Neural crest cell (in vitro differentiated cells): ENCODE measurements around the gene GPR85. TPM values are rescaled to one million over a fixed set of nuclear protein-coding genes. Genes with fewer than 3 reads are reported as not detected.

ENCODE experiments used
- DNase-seq: peaks from one replicate; pipeline ENCODE4 v3.0.0; 2021; ENCODE audit warnings: low read depth, mixed read lengths, low spot score
- H3K27ac Mint-ChIP-seq: one replicate; pipeline ENCODE4 v1.8.0; 2021; ENCODE audit warnings: mild to moderate bottlenecking, mixed read lengths; ENCODE audit not compliant: unreplicated experiment
- H3K27me3 Mint-ChIP-seq: 2 replicates; pipeline ENCODE4 v1.8.0; 2021; ENCODE audit warnings: low read depth, mild to moderate bottlenecking, mixed read lengths
- H3K36me3 Mint-ChIP-seq: 2 replicates; pipeline ENCODE4 v1.8.0; 2021; ENCODE audit warnings: low read depth, mild to moderate bottlenecking, mixed read lengths
- H3K4me1 Mint-ChIP-seq: 2 replicates; pipeline ENCODE4 v1.8.0; 2021; ENCODE audit warnings: mixed read lengths
- H3K4me3 Mint-ChIP-seq: one replicate; pipeline ENCODE4 v1.8.0; 2021; ENCODE audit warnings: mild to moderate bottlenecking, mixed read lengths
- H3K9me3 Mint-ChIP-seq: 2 replicates; pipeline ENCODE4 v1.8.0; 2021; ENCODE audit warnings: mixed read lengths
- total RNA-seq: library from RNA; stranded (reverse); gene quantifications from 2 replicates; pipeline ENCODE4 v1.2.1, GENCODE V29; 2021
- TF ChIP-seq, protein P1 (sequence below): fragments of 200-600 bp; sonication (generic); conservative IDR thresholded peaks from 2 replicates; pipeline ENCODE4 v1.5.0; 2021; ENCODE audit warnings: antibody characterized with exemption, mild to moderate bottlenecking

The GPR85 gene
- total RNA-seq, 1 donor from 2014 or later = 2.5 TPM

DNA sequence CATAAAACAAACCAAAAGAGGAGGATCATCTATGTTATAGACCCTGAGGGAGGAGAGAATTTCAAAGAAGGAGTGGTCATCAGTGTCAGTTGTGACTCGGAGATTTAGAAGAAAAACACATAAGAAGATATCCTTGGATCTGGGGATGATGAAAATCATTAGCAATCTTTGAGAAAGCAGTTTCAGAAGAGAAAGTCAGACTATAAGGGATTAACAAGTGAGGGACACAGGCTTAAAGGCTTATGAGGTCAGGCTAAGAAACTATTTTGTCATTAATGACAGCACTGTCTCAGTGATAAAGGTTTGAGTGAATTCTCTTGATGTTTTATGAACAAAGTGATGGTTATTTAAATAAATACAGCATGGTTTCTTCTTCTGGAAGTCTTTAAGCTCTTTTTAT, 6.1 kb upstream of the GPR85 start:
- Mint-ChIP-seq H3K4me1 (peaks cover under 1% of the 10 kb centered on the region), H3K36me3 (no peaks in the 10 kb centered on the region), H3K27me3 (no peaks in the 10 kb centered on the region), H3K4me3 (no peak overlapping the region), H3K9me3 (no peaks in the 10 kb centered on the region), H3K27ac (no peak overlapping the region)
- no peak for DNase-seq
- TF ChIP-seq, protein P1, sequence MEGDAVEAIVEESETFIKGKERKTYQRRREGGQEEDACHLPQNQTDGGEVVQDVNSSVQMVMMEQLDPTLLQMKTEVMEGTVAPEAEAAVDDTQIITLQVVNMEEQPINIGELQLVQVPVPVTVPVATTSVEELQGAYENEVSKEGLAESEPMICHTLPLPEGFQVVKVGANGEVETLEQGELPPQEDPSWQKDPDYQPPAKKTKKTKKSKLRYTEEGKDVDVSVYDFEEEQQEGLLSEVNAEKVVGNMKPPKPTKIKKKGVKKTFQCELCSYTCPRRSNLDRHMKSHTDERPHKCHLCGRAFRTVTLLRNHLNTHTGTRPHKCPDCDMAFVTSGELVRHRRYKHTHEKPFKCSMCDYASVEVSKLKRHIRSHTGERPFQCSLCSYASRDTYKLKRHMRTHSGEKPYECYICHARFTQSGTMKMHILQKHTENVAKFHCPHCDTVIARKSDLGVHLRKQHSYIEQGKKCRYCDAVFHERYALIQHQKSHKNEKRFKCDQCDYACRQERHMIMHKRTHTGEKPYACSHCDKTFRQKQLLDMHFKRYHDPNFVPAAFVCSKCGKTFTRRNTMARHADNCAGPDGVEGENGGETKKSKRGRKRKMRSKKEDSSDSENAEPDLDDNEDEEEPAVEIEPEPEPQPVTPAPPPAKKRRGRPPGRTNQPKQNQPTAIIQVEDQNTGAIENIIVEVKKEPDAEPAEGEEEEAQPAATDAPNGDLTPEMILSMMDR = no peak

DNA sequence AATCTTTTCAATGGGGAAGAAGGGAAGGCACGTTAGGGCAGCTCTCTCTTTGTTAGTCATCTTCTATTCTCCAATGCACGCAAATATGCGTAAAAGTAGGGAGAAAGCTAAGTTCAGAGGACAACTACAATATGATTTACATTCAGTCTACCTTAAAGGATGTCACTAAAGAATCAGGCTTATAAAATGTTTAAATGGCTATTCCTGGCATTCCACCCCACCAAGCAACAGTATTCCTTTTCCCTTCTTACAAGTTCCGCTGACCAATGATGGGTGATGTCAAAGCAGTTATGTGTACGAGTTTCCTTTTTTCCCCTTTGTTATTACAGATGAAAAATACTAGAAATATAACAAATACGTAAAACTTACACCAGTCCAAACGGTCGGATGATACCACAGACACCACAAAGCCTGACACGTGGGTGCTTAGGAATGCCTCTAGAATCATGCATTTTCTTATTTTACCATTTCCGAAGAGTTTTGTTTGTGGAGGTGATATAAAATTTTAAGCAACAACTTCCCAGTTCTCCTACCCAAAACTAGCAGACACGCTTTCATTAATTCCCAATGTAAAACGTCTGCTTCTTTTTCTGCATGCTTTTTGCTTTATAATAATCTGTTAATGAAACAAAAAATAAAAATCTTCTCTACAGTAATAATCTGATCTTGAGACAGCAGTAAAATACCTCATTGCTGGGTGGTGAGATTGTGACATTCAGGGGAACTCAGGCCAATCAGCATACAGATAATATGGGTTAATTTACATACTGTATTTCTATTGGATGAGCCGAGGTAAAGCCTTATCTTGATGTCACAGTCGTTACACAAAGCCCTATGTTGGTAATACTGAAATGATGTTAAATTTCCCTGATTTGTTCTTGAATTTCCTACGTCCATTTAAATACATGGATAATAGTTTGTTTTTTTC, 708 bp upstream of the GPR85 start:
- Mint-ChIP-seq H3K4me1 (peaks cover 29% of the 10 kb centered on the region), H3K4me3 (peak overlapping the region; percentile 83), H3K36me3 (no peaks in the 10 kb centered on the region), H3K27ac (no peak overlapping the region), H3K9me3 (no peaks in the 10 kb centered on the region), H3K27me3 (no peaks in the 10 kb centered on the region)
- TF ChIP-seq, protein P1 = no peak
- no peak for DNase-seq

DNA sequence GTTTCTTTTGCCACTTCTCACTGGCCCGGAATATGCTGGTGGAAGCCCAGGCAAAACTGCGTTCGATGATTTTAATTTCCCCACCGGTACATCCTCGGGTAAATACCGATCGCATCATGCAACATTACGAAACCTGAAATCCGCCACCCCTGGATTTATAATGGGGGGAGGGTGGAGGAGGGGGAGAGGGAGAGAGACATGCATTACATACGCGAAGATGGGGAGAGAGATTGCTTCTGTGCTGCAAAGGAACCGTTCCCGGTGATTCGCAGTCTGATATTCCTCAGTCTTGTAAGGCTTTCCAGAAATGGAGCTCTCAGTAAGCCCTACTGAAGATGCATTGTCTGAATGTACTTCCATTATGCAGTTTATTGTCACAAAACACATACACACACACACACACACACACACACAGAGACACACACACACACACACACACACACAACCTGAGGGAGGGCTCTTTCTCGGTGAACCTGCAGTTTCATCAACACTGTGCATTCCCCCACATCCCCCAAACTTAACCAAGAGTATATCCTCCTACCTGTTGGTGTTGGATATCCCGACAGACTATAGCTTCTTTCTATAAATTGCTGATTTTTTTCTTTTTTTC, 741 bp downstream of the GPR85 start:
- peak; percentile 5 for DNase-seq
- TF ChIP-seq, protein P1 = no peak

DNA sequence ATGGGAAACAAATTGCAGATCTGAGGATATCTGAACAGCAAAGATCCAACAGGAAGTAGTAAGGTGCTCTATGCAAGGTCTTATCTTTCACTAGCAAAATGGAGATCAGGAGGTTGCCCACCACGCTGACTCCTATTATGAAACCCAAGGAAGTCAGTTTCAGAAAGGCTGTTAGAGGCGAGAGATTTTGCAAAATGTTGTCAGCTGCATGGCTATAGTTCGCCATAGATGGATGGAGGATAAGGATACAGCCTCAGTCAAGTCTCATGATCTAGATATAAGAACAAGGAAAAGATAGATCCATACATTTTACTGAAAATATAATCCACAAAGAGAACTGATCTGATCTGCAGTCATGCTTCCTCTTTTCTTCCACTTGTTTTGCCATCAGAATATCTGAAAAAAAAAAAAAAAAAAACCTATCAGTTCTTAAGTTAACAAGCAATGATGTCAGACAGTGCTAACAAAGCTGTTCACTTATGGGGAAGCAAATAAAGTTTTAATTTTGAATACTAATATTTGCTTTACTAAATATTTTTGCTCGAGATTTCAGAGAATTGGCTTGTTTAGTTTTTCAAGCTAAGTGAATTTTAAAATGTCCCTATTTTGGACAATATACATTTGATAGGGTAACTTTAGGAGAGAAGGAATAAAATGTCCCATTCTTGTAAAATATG, 2.0 kb downstream of the GPR85 start:
- Mint-ChIP-seq H3K27ac (no peak overlapping the region), H3K4me1 (peaks cover 29% of the 10 kb centered on the region), H3K9me3 (no peaks in the 10 kb centered on the region), H3K4me3 (peak overlapping the region; percentile 42), H3K27me3 (no peaks in the 10 kb centered on the region), H3K36me3 (no peaks in the 10 kb centered on the region)
- no peak for DNase-seq
- TF ChIP-seq, protein P1 = no peak

More for the DNA sequence above, 741 bp downstream of the GPR85 start:
- Mint-ChIP-seq H3K4me3 (peak overlapping the region; percentile 42), H3K36me3 (no peaks in the 10 kb centered on the region), H3K4me1 (peaks cover 29% of the 10 kb centered on the region), H3K9me3 (no peaks in the 10 kb centered on the region), H3K27ac (no peak overlapping the region), H3K27me3 (no peaks in the 10 kb centered on the region)

DNA sequence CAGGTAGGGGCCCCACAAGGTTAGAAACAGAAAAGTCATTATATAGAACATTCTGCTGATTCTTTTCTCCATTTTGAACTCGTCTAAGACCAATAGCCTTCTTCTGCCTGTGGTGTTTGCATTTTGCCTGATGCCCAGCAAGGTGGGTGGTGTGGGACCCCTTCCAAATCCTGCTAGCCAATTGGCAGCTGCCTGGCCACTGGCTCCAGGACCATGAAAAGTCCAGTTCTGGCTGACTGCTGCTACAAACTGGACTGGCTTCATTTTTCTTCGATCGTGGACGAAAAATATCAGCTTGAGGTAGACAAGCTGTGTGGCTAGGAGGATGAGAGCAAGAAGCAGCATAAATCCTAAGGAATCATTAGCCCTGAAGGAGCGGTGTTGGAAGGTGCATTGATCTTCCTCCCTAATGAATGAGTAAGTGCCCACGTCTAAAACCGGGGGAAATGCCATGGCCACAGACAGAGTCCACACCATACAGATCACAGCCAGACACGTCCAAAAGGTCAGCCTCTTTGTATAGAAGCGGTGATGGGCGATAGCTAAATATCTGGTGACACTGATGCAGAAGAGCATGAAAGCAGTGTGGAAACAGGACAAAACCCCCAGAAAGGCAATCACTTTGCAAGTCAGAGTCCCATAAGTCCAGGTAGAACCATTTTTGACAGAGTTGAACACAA, 2.7 kb downstream of the GPR85 start:
- H3K4me3 Mint-ChIP-seq = peak overlapping the region; percentile 42
- peaks cover 29% of the 10 kb centered on the region for H3K4me1 Mint-ChIP-seq
- DNase-seq = no peak
- no peaks in the 10 kb centered on the region for H3K9me3 Mint-ChIP-seq
- TF ChIP-seq, protein P1 = no peak
- no peaks in the 10 kb centered on the region for H3K36me3 Mint-ChIP-seq
- H3K27ac Mint-ChIP-seq = no peak overlapping the region
- no peaks in the 10 kb centered on the region for H3K27me3 Mint-ChIP-seq
